ENCODE data around the gene ZNRD2.
A peak's percentile ranks its signal among the peaks of the same experiment; 100 is the strongest.
"Not testable (repeated sequence)": the region's sequence is repeated elsewhere in the genome, so short reads cannot be mapped to it uniquely, and the experiment has no call there.

The ZNRD2 gene, protein sequence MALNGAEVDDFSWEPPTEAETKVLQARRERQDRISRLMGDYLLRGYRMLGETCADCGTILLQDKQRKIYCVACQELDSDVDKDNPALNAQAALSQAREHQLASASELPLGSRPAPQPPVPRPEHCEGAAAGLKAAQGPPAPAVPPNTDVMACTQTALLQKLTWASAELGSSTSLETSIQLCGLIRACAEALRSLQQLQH

DNA sequence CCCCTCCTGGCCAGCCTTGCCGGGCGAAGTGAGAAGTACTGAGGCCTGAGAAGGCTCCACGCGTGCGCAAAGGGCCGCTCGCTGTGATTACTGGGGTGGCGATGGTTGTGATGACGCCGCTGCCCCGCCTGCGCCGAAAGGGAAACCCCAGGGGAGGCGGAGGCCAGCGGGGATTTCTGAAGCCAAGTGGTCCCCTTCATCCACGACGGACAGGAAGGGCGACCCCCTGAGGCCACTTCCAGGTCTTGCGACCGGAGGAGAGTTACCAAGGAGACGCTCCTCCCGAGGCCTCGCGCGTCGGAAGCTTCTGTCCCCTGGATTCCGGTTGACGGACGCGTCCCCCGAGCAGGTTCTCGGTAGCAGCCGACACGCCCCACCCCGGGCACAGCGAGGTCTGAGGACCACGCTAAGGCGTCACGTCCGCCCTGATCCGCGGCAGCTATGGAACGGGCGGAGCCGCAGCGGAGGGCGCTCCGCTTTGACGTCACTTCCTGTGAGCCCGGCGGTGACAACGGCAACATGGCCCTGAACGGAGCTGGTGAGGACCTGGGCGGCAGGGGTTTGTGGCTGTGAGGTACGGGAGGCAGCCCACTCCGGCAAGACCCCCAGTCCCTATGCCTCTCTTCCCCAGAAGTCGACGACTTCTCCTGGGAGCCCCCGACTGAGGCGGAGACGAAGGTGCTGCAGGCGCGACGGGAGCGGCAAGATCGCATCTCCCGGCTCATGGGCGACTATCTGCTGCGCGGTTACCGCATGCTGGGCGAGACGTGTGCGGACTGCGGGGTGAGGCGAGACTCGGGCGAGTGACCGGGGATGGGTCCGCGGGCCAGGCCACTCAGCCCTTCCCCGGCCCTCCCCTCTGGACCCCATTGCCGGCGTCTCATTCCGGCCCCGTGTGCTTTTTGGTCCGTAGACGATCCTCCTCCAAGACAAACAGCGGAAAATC is at the start of gene ZNRD2:
Gene ZNRD2 (plus strand): TSS at position 505 of the 946 bp plus-strand sequence. CDS start 15 bp downstream, at position 520.
- peak; percentile 93 to 95 for DNase-seq (ENCODE audit: low read depth in 2 of 2)

DNA sequence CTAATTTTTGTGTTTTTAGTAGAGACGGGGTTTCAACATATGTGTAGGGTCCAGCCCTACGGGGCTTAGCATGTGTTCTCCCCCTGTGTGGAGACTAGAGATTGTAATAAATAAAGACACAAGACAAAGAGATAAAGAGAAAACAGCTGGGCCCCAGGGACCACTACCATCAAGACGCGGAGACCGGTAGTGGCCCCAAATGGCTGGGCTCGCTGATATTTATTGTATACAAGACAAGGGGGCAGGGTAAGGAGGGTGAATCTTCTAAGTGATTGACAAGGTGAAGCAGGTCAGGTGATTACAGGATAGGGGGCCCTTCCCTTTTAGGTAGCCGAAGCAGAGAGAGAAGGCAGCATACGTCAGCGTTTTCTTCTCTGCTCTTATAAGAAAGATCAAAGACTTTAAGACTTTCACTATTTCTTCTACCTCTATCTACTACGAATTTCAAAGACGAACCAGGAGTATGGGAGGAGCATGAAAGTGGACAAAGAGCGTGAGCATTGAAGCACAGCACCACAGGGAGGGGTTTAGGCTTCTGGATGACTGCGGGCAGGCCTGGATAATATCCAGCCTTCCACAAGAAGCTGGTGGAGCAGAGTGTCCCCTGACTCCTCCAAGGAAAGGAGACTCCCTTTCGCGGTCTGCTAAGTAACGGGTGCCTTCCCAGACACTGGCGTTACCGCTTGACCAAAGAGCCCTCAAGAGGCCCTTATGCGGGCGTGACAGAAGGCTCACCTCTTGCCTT is 48.3 kb upstream of the ZNRD2 start:
- DNase-seq (ENCODE audit: low read depth in 2 of 2) = not testable (repeated sequence)

- DNase-seq (ENCODE audit: low read depth in 2 of 2) = not testable (repeated sequence)
Observed at GRCh38 chr11:65522718-65523630, 47.3 kb upstream of the ZNRD2 start.

DNA sequence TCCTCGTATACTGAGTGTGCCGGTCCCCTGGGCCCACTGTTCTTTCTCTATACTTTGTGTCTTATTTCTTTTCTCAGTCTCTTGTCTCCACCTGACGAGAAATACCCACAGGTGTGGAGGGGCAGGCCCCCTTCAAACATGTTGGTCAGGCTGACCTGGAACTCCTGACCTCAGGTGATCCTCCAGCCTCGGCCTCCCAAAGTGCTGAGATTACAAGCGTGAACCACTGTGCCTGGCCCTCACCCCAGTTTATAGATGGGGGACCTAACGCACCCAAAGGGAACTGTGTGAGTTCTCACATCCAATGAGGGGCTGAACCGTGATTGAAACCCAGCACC is 46.7 kb upstream of the ZNRD2 start:
- not testable (repeated sequence) for DNase-seq (ENCODE audit: low read depth in 2 of 2)

DNA sequence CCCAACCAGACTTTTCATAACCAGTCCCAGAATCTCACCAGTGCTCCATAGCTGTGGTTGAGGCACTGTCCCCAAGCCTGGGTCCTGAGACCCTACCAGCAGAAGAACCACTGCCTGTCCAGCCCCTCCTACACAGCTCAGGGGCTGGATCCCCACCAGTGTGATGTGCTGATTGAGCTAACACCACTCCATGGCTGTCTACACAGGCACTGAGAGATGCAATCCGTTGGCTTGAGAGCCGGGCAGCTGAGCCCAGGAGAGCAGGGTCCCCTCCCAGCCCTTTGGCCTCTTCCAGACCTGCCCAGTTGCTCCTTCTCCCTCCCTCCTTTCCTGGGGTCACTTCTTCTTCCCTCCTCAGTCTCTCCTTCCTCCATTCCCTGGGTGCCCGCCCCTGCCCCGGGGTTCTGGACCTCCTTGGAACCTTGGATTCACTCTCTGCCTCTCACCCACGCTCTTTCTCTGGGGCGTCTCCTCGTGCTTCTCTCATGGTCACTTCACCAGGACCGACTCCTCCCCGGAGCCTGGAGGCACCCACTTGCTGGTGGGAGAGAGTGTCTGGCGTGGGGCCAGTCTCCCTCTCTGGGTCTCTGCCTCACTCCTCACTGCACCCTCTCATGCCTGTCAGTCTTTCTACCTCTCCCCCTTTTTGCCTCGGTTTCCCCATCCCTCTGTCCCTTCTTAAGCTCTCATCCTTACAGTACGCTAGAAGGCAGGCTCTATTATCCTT is 46.1 kb upstream of the ZNRD2 start:
- DNase-seq (ENCODE audit: low read depth in 2 of 2) = no peak

DNA sequence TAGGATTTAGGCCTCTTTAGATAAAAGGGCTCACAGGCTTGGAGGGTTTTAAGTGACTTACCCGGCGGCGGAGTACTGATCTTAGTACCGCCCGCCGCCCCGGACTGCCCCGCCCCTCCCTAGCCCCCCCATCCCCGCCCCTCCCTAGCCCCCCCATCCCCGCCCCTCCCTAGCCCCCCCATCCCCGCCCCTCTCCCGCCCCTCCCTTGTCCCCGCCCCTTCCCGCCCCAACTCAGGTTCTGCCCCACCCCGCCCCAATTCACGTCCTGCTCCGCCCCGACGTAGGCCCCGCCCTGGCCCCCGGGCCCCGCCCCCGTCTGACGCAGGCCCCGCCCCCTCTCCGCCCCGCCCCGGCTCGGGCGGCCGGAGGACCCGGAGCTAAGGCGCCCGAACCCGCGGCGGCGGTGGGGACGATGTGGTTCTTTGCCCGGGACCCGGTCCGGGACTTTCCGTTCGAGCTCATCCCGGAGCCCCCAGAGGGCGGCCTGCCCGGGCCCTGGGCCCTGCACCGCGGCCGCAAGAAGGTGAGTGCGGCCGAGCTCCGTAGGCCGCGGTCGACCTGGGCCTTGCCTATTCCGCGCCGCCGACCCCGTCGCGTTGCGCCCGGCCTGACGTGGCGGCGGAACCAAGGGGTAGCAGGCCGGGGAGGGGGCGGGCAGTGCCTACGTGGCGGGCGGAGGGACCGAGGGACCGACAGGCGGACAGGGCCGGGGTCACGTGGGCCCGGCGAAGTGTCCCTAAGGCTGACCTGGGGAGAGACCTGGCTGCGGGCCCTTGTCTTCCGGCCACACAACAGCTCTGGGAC is 45.3 kb upstream of the ZNRD2 start, which contains the start of gene SCYL1:
Gene SCYL1 (plus strand): TSS at position 343 of the 805 bp plus-strand sequence. CDS start 71 bp downstream, at position 414.
- peak; percentile 70 to 77 for DNase-seq (ENCODE audit: low read depth in 2 of 2)

- no peak for DNase-seq (ENCODE audit: low read depth in 2 of 2)
Observed at GRCh38 chr11:65525546-65526480, 44.5 kb upstream of the ZNRD2 start.

DNA sequence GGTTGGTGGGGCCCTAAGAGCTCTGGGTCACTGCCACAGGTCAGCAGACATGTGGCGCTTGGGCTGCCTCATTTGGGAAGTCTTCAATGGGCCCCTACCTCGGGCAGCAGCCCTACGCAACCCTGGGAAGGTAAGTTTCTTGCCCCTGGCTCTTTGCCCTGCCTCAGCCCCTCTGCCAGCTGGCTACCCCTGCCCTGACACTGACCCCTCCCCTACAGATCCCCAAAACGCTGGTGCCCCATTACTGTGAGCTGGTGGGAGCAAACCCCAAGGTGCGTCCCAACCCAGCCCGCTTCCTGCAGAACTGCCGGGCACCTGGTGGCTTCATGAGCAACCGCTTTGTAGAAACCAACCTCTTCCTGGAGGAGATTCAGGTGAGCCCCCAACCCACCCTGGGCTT is 43.5 kb upstream of the ZNRD2 start:
- DNase-seq (ENCODE audit: low read depth in 2 of 2) = no peak

GRCh38 chr11:65528819-65529350 is 41.4 kb upstream of the ZNRD2 start:
- no peak for DNase-seq (ENCODE audit: low read depth in 2 of 2)

- no peak for DNase-seq (ENCODE audit: low read depth in 2 of 2)
Observed at GRCh38 chr11:65529475-65530156, 40.7 kb upstream of the ZNRD2 start.

DNA sequence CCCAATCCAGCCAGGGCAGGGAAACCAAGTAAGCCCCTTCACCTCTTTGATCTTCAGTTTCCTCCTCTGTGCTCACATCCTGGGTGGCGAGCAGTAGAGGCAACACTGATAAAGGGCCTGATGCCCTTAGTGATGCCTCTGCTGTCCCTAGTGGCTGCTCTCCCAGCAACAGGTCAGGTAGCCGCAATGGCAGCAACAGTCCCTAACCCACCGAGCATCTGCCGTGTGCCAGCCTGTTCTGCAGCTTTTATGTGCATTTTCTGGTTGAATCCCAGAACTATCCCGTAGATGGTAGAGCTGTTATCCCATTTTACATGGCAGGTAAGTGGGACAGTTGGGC is 40.1 kb upstream of the ZNRD2 start:
- no peak for DNase-seq (ENCODE audit: low read depth in 2 of 2)

DNA sequence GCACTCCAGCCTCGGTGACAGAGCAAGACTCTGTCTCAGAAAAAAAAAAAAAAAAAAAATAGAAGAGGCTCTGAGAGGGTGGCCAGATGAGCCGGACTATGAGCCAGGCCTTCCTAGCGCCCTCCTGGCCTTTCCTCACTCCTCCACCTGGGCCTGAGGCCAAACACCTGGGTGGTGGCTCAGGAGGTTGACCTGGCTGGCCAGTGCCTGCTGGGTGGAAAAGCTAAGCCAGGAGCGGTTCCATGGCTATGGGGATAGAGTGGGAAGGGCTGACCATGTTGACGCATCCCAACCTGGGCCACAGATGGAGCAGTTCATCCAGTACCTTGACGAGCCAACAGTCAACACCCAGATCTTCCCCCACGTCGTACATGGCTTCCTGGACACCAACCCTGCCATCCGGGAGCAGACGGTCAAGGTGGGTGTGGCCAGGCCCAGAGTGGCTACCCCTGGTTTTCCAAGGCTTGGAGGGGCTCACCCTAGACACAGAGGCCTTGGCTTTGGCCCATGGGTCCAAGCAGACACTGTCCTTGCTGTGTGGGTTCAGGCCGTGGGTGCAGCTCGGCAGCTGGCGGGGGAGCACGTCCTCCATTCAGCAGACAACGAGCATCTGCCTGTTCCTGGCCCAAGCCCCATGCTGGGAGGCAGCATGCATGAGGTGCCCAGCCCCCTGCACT is 37.8 kb upstream of the ZNRD2 start:
- no peak for DNase-seq (ENCODE audit: low read depth in 2 of 2)

- DNase-seq (ENCODE audit: low read depth in 2 of 2) = no peak
Observed at GRCh38 chr11:65535102-65535501, 35.2 kb upstream of the ZNRD2 start.

DNA sequence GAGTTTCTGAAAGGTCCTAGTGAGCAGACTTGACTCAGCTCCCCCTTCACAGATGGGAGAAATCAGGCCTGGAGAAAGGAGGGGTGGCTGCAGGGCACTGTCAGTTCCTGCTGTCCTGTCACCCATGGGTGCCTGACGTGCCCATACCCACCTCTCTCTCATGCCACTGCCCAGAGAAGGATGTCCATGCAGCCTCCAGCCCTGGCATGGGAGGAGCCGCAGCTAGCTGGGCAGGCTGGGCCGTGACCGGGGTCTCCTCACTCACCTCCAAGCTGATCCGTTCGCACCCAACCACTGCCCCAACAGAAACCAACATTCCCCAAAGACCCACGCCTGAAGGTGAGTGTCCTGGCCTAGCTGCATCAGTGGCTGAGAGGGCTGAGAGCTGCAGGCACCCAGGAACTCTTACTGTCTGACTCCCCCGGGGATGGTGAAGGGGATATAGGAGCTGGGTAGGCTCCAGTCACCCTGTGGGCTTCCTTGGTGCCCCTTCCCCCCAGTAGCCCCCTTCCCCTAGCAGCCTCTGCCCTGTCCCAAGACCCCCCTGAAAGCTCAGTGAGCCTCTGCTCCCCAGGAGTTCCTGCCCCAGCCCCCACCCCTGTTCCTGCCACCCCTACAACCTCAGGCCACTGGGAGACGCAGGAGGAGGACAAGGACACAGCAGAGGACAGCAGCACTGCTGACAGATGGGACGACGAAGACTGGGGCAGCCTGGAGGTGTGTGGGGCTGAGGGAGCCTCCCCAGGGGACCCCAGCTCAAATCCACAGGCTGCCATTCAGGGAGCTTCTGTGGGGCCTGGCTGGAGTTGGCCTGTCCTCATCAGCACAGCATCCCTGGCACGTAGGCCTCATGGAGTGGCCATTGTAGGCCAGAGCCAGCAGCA is 33.6 kb upstream of the ZNRD2 start:
- DNase-seq (ENCODE audit: low read depth in 2 of 2) = no peak

DNA sequence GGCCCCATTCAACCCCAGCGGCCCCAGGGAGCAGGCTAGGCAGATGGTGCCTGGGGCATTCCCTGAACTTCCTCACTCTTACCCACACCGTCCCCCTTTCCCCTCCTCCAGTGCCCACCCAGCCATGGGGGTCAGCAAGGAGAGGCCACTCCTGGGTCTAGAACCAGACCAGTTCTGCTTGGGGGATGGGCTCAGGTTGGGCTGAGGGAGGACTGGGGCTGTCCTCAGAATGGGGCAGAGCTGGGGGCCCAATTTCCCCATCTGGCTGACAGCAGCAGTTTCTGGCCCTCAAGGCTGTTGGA is 33.0 kb upstream of the ZNRD2 start:
- no peak for DNase-seq (ENCODE audit: low read depth in 2 of 2)

- DNase-seq (ENCODE audit: low read depth in 2 of 2) = no peak
Observed at GRCh38 chr11:65537620-65538231, 32.6 kb upstream of the ZNRD2 start.
